ENCODE results near the gene LTBR.
"Not testable (repeated sequence)": the region's sequence is repeated elsewhere in the genome, so short reads cannot be mapped to it uniquely, and the experiment has no call there.

LTBR gene

DNA sequence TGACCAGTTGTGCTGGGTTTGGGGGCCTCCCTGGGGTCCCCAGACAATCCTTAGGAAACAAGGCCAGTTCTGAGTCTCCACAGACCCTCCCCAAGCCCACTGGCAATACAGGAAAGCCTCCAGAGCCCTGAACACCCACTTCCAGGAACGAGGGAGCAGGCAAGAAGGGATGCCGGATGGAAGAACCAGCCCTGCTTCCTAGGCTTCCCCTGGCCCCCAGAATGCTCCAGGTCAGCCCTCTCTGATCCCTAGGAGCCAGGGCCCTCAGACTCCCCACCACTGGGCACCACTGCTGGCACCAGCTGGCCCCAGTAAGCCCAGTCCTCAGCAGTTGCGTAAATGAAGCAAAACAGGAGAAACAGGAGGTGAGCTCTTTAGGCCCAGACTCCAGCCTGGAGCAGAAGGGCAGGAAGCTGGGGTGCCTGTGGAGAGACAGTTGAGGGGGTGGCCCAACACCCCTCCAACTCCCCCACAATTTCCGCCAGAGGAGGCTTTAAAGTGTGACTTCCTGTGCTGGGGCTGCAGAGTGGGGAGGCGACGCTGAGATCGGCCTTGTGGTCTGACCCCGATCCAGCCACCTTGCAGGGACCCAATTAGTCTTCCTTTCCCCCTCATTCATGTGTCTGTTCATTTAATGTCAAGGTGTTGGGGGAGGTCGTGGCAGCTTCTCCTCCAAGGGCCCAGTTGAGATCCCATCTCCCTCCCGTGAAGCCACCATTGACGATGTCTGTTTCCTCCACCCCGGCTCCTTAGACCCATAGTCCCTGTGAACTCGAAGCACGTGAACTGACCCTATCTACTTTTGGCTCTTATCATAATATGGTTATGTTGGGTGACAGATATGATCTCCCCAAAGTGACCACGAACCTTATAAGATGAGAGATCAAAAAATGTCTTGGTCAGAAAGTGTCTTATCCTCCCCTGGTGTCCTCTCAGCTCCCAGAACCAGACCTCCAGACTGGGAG is 46.8 kb upstream of the LTBR start:
- peak overlapping the region; percentile 37 for H3K4me3 ChIP-seq (ENCODE audit: low read depth, low read length)
- H3K27me3 ChIP-seq (replicated peaks) = no peaks in the 10 kb centered on the region
- in situ Hi-C loops (cut with HindIII; ENCODE audit: low pct_ligation_motif_present, low sequenced_read_pairs) = no loop called here

DNA sequence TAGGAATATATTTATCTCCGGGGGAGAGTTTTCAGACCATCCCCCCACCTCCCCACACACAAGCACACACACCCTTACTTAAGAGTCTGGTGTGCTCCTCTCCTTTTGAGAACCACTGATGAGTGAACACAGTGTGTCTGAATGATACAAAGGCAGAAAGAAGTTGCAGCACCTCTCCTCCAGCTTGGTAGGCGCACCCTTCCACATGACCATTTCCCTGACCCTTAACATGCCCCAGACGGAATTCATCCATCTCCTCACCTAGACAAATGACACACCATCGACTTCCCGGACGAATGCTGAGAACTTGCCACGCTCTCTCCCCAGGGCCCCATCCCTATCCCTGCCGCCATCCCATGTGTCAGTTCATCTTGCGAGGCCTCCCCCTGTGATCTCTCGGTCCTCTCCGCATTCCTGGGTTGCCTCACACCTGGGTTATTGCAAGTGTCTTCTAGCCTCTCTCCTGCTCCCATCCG is 46.0 kb upstream of the LTBR start:
- TF ChIP-seq, protein P1, sequence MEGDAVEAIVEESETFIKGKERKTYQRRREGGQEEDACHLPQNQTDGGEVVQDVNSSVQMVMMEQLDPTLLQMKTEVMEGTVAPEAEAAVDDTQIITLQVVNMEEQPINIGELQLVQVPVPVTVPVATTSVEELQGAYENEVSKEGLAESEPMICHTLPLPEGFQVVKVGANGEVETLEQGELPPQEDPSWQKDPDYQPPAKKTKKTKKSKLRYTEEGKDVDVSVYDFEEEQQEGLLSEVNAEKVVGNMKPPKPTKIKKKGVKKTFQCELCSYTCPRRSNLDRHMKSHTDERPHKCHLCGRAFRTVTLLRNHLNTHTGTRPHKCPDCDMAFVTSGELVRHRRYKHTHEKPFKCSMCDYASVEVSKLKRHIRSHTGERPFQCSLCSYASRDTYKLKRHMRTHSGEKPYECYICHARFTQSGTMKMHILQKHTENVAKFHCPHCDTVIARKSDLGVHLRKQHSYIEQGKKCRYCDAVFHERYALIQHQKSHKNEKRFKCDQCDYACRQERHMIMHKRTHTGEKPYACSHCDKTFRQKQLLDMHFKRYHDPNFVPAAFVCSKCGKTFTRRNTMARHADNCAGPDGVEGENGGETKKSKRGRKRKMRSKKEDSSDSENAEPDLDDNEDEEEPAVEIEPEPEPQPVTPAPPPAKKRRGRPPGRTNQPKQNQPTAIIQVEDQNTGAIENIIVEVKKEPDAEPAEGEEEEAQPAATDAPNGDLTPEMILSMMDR (IDR thresholded peaks at IDR 0.05; ENCODE audit: low read depth, low read length, missing control alignments) = no peak
- Histone ChIP-seq H3K27me3 (replicated peaks) (no peaks in the 10 kb centered on the region), H3K36me3 (replicated peaks) (peaks cover 25% of the 10 kb centered on the region), H3K27ac (peak overlapping the region; percentile 94), H3K4me3 (ENCODE audit: low read depth, low read length) (peak overlapping the region; percentile 100)
- DNase-seq = no peak
- in situ Hi-C loops (cut with HindIII; ENCODE audit: low pct_ligation_motif_present, low sequenced_read_pairs) = no loop called here

More for the DNA sequence above, 46.8 kb upstream of the LTBR start:
- H3K36me3 ChIP-seq (replicated peaks) = peaks cover 29% of the 10 kb centered on the region
- no peak for DNase-seq
- peak overlapping the region; percentile 94 for H3K27ac ChIP-seq
- TF ChIP-seq, protein P1 (IDR thresholded peaks at IDR 0.05; ENCODE audit: low read depth, low read length, missing control alignments) = no peak

DNA sequence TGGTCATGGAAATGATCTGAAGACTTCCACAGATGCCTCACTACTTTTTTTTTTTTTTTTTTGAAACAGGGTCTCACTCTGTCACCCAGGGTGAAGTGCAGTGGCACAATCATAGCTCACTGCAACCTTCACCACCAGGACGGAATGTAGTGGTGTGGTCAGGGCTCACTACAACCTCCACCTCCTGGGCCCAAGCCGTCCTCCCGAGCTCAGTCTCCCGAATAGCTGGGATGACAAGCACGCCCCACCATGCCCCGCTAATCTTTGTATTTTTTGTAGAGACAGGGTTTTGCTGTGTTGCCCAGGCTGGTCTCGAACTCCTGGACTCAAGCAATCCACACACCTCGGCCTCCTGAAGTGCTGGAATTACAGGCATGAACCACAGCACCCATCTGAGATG is 45.4 kb upstream of the LTBR start:
- H3K27me3 ChIP-seq (replicated peaks); in situ Hi-C loops (cut with HindIII; ENCODE audit: low pct_ligation_motif_present, low sequenced_read_pairs); DNase-seq: not testable (repeated sequence)
- H3K36me3 ChIP-seq (replicated peaks) = peaks cover 20% of the 10 kb centered on the region
- peak overlapping the region; percentile 94 for H3K27ac ChIP-seq
- H3K4me3 ChIP-seq (ENCODE audit: low read depth, low read length) = peak overlapping the region; percentile 100

DNA sequence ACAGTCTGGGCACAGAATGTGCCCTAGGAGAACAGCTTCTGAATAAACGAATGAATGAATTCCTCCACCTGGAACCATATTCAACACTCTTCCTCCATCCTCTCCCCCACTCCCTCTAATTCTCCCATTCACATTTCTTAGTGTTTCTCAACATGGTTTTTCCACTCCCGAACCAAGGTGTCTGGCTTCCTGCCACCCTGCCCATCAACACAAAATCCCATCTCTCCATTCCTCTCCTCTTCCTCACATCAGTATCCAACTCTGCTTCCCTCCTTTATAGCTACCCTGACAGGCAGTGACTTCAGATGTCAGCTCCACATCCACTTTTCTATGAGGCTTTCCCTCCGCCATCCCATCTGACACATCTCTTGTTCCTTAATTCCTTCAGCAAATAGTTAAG is 45.0 kb upstream of the LTBR start:
- Histone ChIP-seq H3K27ac (peak overlapping the region; percentile 92), H3K27me3 (replicated peaks) (no peaks in the 10 kb centered on the region), H3K36me3 (replicated peaks) (peaks cover 16% of the 10 kb centered on the region), H3K4me3 (ENCODE audit: low read depth, low read length) (peak overlapping the region; percentile 100)
- TF ChIP-seq, protein P1 (IDR thresholded peaks at IDR 0.05; ENCODE audit: low read depth, low read length, missing control alignments) = no peak
- in situ Hi-C loops (cut with HindIII; ENCODE audit: low pct_ligation_motif_present, low sequenced_read_pairs) = no loop called here
- DNase-seq = no peak

DNA sequence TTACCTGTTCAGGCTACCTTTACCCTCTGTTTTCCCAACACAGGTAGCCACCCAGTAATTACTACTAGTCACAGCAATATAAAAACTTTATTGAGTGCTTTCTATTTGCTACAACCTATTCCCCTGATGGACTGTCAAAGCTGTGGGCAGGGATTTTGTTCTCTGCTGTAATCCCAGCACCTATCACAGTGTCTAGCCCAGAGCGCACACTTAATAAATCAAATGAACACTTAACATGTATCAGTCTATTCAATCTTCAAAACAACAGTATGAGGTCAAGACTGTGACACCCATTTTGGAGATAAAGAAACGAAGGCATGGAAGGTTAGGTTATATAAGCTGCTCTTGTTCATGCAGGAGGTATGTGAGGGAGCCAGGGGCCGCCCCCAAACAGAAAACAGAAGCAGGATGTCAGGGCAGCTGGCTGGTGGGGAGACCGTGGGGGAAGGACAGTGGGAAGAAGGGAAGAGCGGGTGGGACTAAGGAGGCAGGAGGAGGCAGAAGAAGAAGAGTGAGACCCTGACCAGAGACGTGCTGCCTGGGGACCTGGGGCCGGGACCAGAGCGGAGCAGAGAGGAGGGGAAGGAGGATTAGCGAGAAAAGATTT is 43.8 kb upstream of the LTBR start:
- H3K36me3 ChIP-seq (replicated peaks) = peaks cover 5% of the 10 kb centered on the region
- no peaks in the 10 kb centered on the region for H3K27me3 ChIP-seq (replicated peaks)
- in situ Hi-C loops (cut with HindIII; ENCODE audit: low pct_ligation_motif_present, low sequenced_read_pairs) = no loop called here
- DNase-seq = peak; percentile 72
- peak overlapping the region; percentile 100 for H3K4me3 ChIP-seq (ENCODE audit: low read depth, low read length)
- TF ChIP-seq, protein P1 (IDR thresholded peaks at IDR 0.05; ENCODE audit: low read depth, low read length, missing control alignments) = no peak
- H3K27ac ChIP-seq = peak overlapping the region; percentile 92

DNA sequence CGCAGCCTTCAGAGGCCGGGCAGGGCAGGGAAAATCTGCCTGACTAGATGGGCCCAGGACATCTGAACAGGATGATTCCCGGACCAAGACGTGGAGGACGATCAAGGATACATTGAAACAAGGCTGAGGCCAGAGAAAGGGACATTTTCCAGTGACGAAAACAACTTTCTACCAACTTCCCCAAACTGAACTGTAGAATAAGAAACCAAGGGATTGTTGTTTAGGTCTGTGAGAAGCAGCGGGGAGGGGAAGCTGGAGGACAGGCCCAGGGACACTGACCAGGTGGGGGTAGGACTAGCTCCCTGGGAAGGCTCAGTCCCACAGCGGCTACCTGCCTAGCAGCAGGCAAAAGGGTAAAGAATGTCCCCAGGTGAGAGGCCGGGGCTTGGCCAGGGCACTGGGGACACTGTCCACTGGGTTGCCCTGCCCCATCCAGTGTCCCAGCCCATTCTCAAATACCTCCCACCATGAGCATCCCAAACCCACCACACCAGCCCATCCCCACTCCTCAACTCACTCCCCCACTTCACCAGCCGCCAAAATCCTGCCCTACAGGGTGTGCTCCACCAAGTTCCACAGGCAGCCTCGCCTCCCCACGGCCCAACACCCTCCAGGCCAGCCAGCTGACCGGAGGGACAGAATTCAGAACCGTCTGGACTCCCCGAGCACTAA is 43.1 kb upstream of the LTBR start:
- no peak for DNase-seq

More for the DNA sequence above, 43.1 kb upstream of the LTBR start:
- in situ Hi-C loops (cut with HindIII; ENCODE audit: low pct_ligation_motif_present, low sequenced_read_pairs) = no loop called here
- TF ChIP-seq, protein P1 (IDR thresholded peaks at IDR 0.05; ENCODE audit: low read depth, low read length, missing control alignments) = no peak
- Histone ChIP-seq H3K27me3 (replicated peaks) (no peaks in the 10 kb centered on the region), H3K36me3 (replicated peaks) (peaks cover 5% of the 10 kb centered on the region), H3K27ac (peak overlapping the region; percentile 92), H3K4me3 (ENCODE audit: low read depth, low read length) (peak overlapping the region; percentile 100)
